Adrenal gland (tissue), 12 donors: ENCODE measurements around the gene MAP2K6. TPM values are rescaled to one million over a fixed set of nuclear protein-coding genes. Genes with fewer than 3 reads are reported as not detected.
A peak's percentile ranks its signal among the peaks of the same experiment; 100 is the strongest.

Source experiments
- DNase-seq, 7 donors: peaks; one replicate each; pipeline ENCODE4 v3.0.0-alpha.2; 2019 to 2020
- H3K27ac ChIP-seq, 5 donors: fragments of 200-600 bp; sonication (generic) in 4 of 5; 1 replicate in 3 of 5; 2 replicates in 2 of 5; pipeline versions ENCODE4 v1.5.1 to v1.8.0; 2016 to 2020; ENCODE audit warnings: mild to moderate bottlenecking in 1 of 5
- H3K27me3 ChIP-seq: fragments of 200-600 bp; 2 replicates; pipeline ENCODE4 v1.8.0; 2021
- H3K36me3 ChIP-seq, 2 donors: fragments of 200-600 bp; replicated peaks in 1 of 2; 1 replicate in 1 of 2; 2 replicates in 1 of 2; pipeline versions ENCODE4 v1.5.1 to v1.8.0; 2018 to 2022
- H3K4me1 ChIP-seq, 2 donors: fragments of 200-600 bp; replicated peaks in 1 of 2; 1 replicate in 1 of 2; 2 replicates in 1 of 2; pipeline versions ENCODE4 v1.5.1 to v1.8.0; 2018 to 2021
- H3K4me3 ChIP-seq, 4 donors: fragments of 200-600 bp; sonication (generic) in 3 of 4; one replicate each; pipeline ENCODE4 v1.5.1; 2016 to 2018
- H3K9me3 ChIP-seq, 3 donors: fragments of 200-600 bp; sonication (generic) in 1 of 3; replicated peaks in 1 of 3; 1 replicate in 2 of 3; 2 replicates in 1 of 3; pipeline versions ENCODE4 v1.5.1 to v1.8.0; 2016 to 2021
- CTCF ChIP-seq, 6 experiments: fragments of 450-650 bp in 4 of 6; fragments of 200-600 bp in 2 of 6; sonication (generic) in 1 of 6; IDR thresholded peaks; 1 replicate in 5 of 6; 2 replicates in 1 of 6; pipeline versions ENCODE4 v1.5.1 to v1.8.0; 2016 to 2021; ENCODE audit warnings: antibody characterized with exemption in 6 of 6, mild to moderate bottlenecking in 2 of 6, moderate library complexity in 1 of 6
- POLR2A ChIP-seq, 2 donors: fragments of 450-650 bp; IDR thresholded peaks; one replicate each; pipeline ENCODE4 v1.6.1; 2017; ENCODE audit warnings: antibody characterized with exemption in 2 of 2, mild to moderate bottlenecking in 2 of 2, moderate library complexity in 1 of 2
- WGBS, 4 donors: extraction: QIAGEN DNeasy Blood & Tissue Kit in 2 of 4; methylation state at CpG; one replicate each; pipeline versions ENCODE4 v1.1.5 to v1.1.7; 2013 to 2017; 5-methylcytosine and 5-hydroxymethylcytosine counted together
- intact Hi-C, 2 donors: fragments of 100-400 bp; cut with DNase I; formaldehyde crosslinking; loops; one replicate each; pipeline versions ENCODE4 v1.14.1 to v1.15.0; 2022 to 2023
- polyA plus RNA-seq, 3 donors: library from polyadenylated mRNA; stranded (reverse); fragments of 200-250 nt in 2 of 3; fragments of 350-450 nt in 1 of 3; fragmentation: Illumina TruSeq in 1 of 3; extraction: RNeasy Lipid Tissue Mini Kit (QIAGEN cat#74804) in 1 of 3; gene quantifications; one replicate each; pipeline ENCODE4 v1.2.3, GENCODE V29; 2013 to 2014
- total RNA-seq, 9 donors: library from RNA; depleted of rRNA in 4 of 9; stranded (reverse); fragments of >200 nt in 4 of 9; fragments of 120-200 nt in 1 of 9; fragmentation: NEBNext Ultra II Directional in 1 of 9; extraction: Animal tissue kit (Norgen Biotek cat#: 25700) in 1 of 9; gene quantifications; one replicate each; pipeline versions ENCODE4 v1.1.0 to v1.2.4, GENCODE V29; 2013 to 2023
- donor health status: healthy with polysubstance abuse.
- donor health status: Bipolar disorder and iron deficiency.
- donor health status: DM: yes; HTN: yes; CAD: no.
- donor health status: DM: no; HTN: no; CAD: no.
- donor health status: DM: no; HTN: no; CAD: no.
- donor health status: DM: yes; HTN: yes; CAD: no.

Gene MAP2K6
- total and polyA plus RNA-seq, 12 donors: 0.53 to 7.0 (median 1.9) TPM

GRCh38 chr17:69503711-69504110 is 89.2 kb downstream of the MAP2K6 start:
- 75 to 88% (median 79%) methylated on average over 5 of the region's 5 CpGs for WGBS, 4 donors

GRCh38 chr17:69505740-69506139 is 91.2 kb downstream of the MAP2K6 start:
- no peak for DNase-seq
- H3K27me3 ChIP-seq: no peaks in the 10 kb centered on the region
- no peaks in the 10 kb centered on the region for H3K36me3 ChIP-seq
- peaks cover 0 to 4% (median 0%) of the 10 kb centered on the region in 3 donors for H3K9me3 ChIP-seq
- H3K4me1 ChIP-seq: no peaks in the 10 kb centered on the region
- TF ChIP-seq CTCF (IDR thresholded peaks at IDR 0.05) (no peak), POLR2A (IDR thresholded peaks at IDR 0.05) (no peak)
- no peak overlapping the region for H3K4me3 ChIP-seq
- no peak overlapping the region for H3K27ac ChIP-seq
- 87 to 93% (median 90%) methylated on average over 3 of the region's 3 CpGs for WGBS, 4 donors
- intact Hi-C loops: no loop called here

More at GRCh38 chr17:69503711-69504110, 89.2 kb downstream of the MAP2K6 start:
- TF ChIP-seq POLR2A (IDR thresholded peaks at IDR 0.05) (no peak), CTCF (IDR thresholded peaks at IDR 0.05) (no peak)
- intact Hi-C loops: no loop called here
- Histone ChIP-seq H3K9me3 (no peaks in the 10 kb centered on the region), H3K36me3 (no peaks in the 10 kb centered on the region), H3K4me1 (no peaks in the 10 kb centered on the region), H3K4me3 (no peak overlapping the region), H3K27me3 (no peaks in the 10 kb centered on the region), H3K27ac (no peak overlapping the region)
- DNase-seq: no peak

- no peak for DNase-seq
- Histone ChIP-seq H3K27ac (no peak overlapping the region), H3K27me3 (no peaks in the 10 kb centered on the region), H3K4me1 (no peaks in the 10 kb centered on the region), H3K36me3 (no peaks in the 10 kb centered on the region), H3K4me3 (no peak overlapping the region), H3K9me3 (peaks cover 0 to 4% (median 0%) of the 10 kb centered on the region in 3 donors)
- TF ChIP-seq POLR2A (IDR thresholded peaks at IDR 0.05): no peak
- TF ChIP-seq CTCF (IDR thresholded peaks at IDR 0.05): peak in 1 of 6 experiments; percentile 24
- 88 to 100% (median 100%) methylated on average over 1 of the region's 1 CpG for WGBS, 4 donors
- intact Hi-C loops: no loop called here
Measured at GRCh38 chr17:69506489-69506888, 92.0 kb downstream of the MAP2K6 start.

GRCh38 chr17:69508814-69509213 is 94.3 kb downstream of the MAP2K6 start:
- DNase-seq: no peak
- Histone ChIP-seq H3K9me3 (peaks cover 0 to 4% (median 0%) of the 10 kb centered on the region in 3 donors), H3K27ac (no peak overlapping the region), H3K36me3 (no peaks in the 10 kb centered on the region), H3K4me3 (no peak overlapping the region), H3K27me3 (no peaks in the 10 kb centered on the region), H3K4me1 (no peaks in the 10 kb centered on the region)
- intact Hi-C loops: no loop called here
- 88 to 96% (median 89%) methylated on average over 1 of the region's 1 CpG for WGBS, 4 donors
- no peak for TF ChIP-seq CTCF (IDR thresholded peaks at IDR 0.05)
